A673 (cell line): ENCODE data around the gene LRRC71. TPM values are rescaled to one million over a fixed set of nuclear protein-coding genes. Genes with fewer than 3 reads are reported as not detected.

Experiments used
- BruUV-seq: library from RNA; stranded (reverse); fragments of 400-500 nt; replicated peaks from 2 replicates; lab custom pipeline; 2021; lab: Mats Ljungman, UMichigan
- CTCF ChIA-PET: fragments of 300-600 bp; sonication (Branson Sonifier 250); formaldehyde crosslinking; loops from one replicate; lab custom pipeline; 2022; ENCODE audit warnings: antibody characterized with exemption; lab: Charles Lee
- POLR2A ChIA-PET: fragments of 300-600 bp; sonication (Branson Sonifier 250); formaldehyde crosslinking; loops from one replicate; lab custom pipeline; 2022; ENCODE audit warnings: antibody characterized with exemption; ENCODE audit not compliant: low non-redundant PET; lab: Charles Lee
- DNase-seq: peaks from one replicate; pipeline ENCODE4 v3.0.0-alpha.2; 2015; ENCODE audit warnings: low spot score
- H3K27ac ChIP-seq: fragments of 200-600 bp; sonication (generic); 2 replicates; pipeline ENCODE4 v1.5.1; 2016; ENCODE audit warnings: mixed run types, low read depth, mild to moderate bottlenecking, mixed read lengths, antibody characterized with exemption, low read length; ENCODE audit not compliant: poor library complexity, severe bottlenecking
- H3K27me3 ChIP-seq: fragments of 200-600 bp; sonication (generic); replicated peaks from 2 replicates; pipeline ENCODE4 v1.6.1; 2017; ENCODE audit warnings: mixed run types, low read depth, mild to moderate bottlenecking, mixed read lengths, antibody characterized with exemption, low read length; ENCODE audit not compliant: insufficient read depth, poor library complexity
- H3K36me3 ChIP-seq: fragments of 200-600 bp; sonication (generic); 2 replicates; pipeline ENCODE4 v1.6.1; 2016; ENCODE audit warnings: mixed run types, mild to moderate bottlenecking, mixed read lengths, antibody characterized with exemption, low read length; ENCODE audit not compliant: insufficient read depth, poor library complexity, severe bottlenecking
- H3K4me1 ChIP-seq: fragments of 200-600 bp; sonication (generic); 2 replicates; pipeline ENCODE4 v1.6.1; 2017; ENCODE audit warnings: mixed run types, mild to moderate bottlenecking, mixed read lengths, antibody characterized with exemption, low read length; ENCODE audit not compliant: insufficient read depth, poor library complexity, severe bottlenecking
- H3K4me3 ChIP-seq: fragments of 200-600 bp; sonication (generic); 2 replicates; pipeline ENCODE4 v1.5.1; 2016; ENCODE audit warnings: low read depth, mixed run types, mild to moderate bottlenecking, mixed read lengths, low read length; ENCODE audit not compliant: poor library complexity, severe bottlenecking
- H3K9me3 ChIP-seq: fragments of 200-600 bp; sonication (generic); 2 replicates; pipeline ENCODE4 v1.6.1; 2016; ENCODE audit warnings: mixed run types, low read depth, mild to moderate bottlenecking, mixed read lengths, antibody characterized with exemption, low read length; ENCODE audit not compliant: poor library complexity, severe bottlenecking
- CTCF ChIP-seq: fragments of 300-800, 200-600 bp; sonication (generic); conservative IDR thresholded peaks from 2 replicates; pipeline ENCODE4 v1.5.1; 2017; ENCODE audit warnings: low read depth, mild to moderate bottlenecking, antibody characterized with exemption, low read length, moderate library complexity, mixed read lengths
- EZH2 ChIP-seq: fragments of 200-600 bp; sonication (generic); IDR thresholded peaks from 2 replicates; pipeline ENCODE4 v1.6.1; 2017; ENCODE audit warnings: borderline replicate concordance, low read depth, mild to moderate bottlenecking, mixed read lengths, antibody characterized with exemption, low read length; ENCODE audit not compliant: poor library complexity, severe bottlenecking
- intact Hi-C: fragments of 100-400 bp; cut with micrococcal nuclease; formaldehyde crosslinking; loops from one replicate; pipeline ENCODE4 v1.10.0; 2022; ENCODE audit not compliant: unreplicated experiment
- total RNA-seq: library from RNA; stranded (reverse); gene quantifications from 2 replicates; pipeline ENCODE4 v1.2.3, GENCODE V29; 2021

The LRRC71 gene
- total RNA-seq, 1 experiment from 2014 or later = not detected

- Histone ChIP-seq H3K36me3 (no peaks in the 10 kb centered on the region), H3K27me3 (no peaks in the 10 kb centered on the region), H3K4me1 (no peaks in the 10 kb centered on the region), H3K27ac (no peak overlapping the region), H3K9me3 (no peaks in the 10 kb centered on the region), H3K4me3 (no peak overlapping the region)
- intact Hi-C loops = no loop called here
- DNase-seq = no peak
- no TSS peak for BruUV-seq
- ChIA-PET POLR2A (no interaction called here), CTCF (no interaction called here)
- TF ChIP-seq CTCF (no peak), EZH2 (no peak)
Measured at GRCh38 chr1:156877433-156878170, 42.8 kb upstream of the LRRC71 start.

- no peaks in the 10 kb centered on the region for H3K9me3 ChIP-seq
- CTCF ChIA-PET = interaction anchor here (0.6 to 1.4 kb wide), 3 partner anchors 10 to 190 kb away, joined by 3 to 5 read pairs (median 3); no protein-coding TSS in a partner anchor
- BruUV-seq = no TSS peak
- POLR2A ChIA-PET = no interaction called here
- intact Hi-C loops = no loop called here
- H3K4me1 ChIP-seq = no peaks in the 10 kb centered on the region
- H3K27me3 ChIP-seq = no peaks in the 10 kb centered on the region
- no peaks in the 10 kb centered on the region for H3K36me3 ChIP-seq
- no peak for DNase-seq
- no peak overlapping the region for H3K27ac ChIP-seq
- TF ChIP-seq EZH2 (no peak), CTCF (no peak)
- H3K4me3 ChIP-seq = no peak overlapping the region
Measured at GRCh38 chr1:156879876-156880275, 40.6 kb upstream of the LRRC71 start.

GRCh38 chr1:156880473-156880872 is 40.0 kb upstream of the LRRC71 start:
- no peaks in the 10 kb centered on the region for H3K36me3 ChIP-seq
- intact Hi-C loops = no loop called here
- no peaks in the 10 kb centered on the region for H3K4me1 ChIP-seq
- no peak overlapping the region for H3K4me3 ChIP-seq
- no peaks in the 10 kb centered on the region for H3K9me3 ChIP-seq
- no TSS peak for BruUV-seq
- TF ChIP-seq EZH2 (no peak), CTCF (no peak)
- H3K27me3 ChIP-seq = no peaks in the 10 kb centered on the region
- ChIA-PET POLR2A (no interaction called here), CTCF (interaction anchor here (0.6 to 1.4 kb wide), 3 partner anchors 10 to 191 kb away, joined by 3 to 5 read pairs (median 3); no protein-coding TSS in a partner anchor)
- DNase-seq = no peak
- H3K27ac ChIP-seq = no peak overlapping the region
